GM23338 (cell line): ENCODE data around the gene DUSP3. TPM values are rescaled to one million over a fixed set of nuclear protein-coding genes. Genes with fewer than 3 reads are reported as not detected.

Experiments used
- ATAC-seq: fragments of 200-7000 bp; cut with Tn5 transposase; 3 replicates; pipeline ENCODE4 v1.9.1; 2020
- DNase-seq: peaks from one replicate; pipeline ENCODE4 v3.0.0-alpha.2; 2015; ENCODE audit warnings: low spot score
- H2AFZ ChIP-seq: fragments of 200-600 bp; sonication (generic); 2 replicates; pipeline ENCODE4 v1.8.0; 2016; ENCODE audit warnings: antibody characterized with exemption, mild to moderate bottlenecking, moderate library complexity
- H3F3A ChIP-seq: fragments of 200-600 bp; sonication (generic); replicated peaks from 2 replicates; pipeline ENCODE4 v1.8.0; 2017; ENCODE audit warnings: antibody characterized with exemption, mixed run types, low read depth
- H3K27ac ChIP-seq: fragments of 200-600 bp; sonication (generic); 2 replicates; pipeline ENCODE4 v1.6.1; 2016; ENCODE audit warnings: low read depth
- H3K27me3 ChIP-seq: fragments of 200-600 bp; sonication (generic); 2 replicates; pipeline ENCODE4 v1.8.0; 2016; ENCODE audit warnings: mild to moderate bottlenecking, mixed run types, moderate library complexity; ENCODE audit not compliant: insufficient read depth
- H3K36me3 ChIP-seq: fragments of 200-600 bp; sonication (generic); 2 replicates; pipeline ENCODE4 v1.8.0; 2016; ENCODE audit warnings: mild to moderate bottlenecking; ENCODE audit not compliant: insufficient read depth
- H3K4me1 ChIP-seq: fragments of 200-600 bp; sonication (generic); 2 replicates; pipeline ENCODE4 v1.8.0; 2016; ENCODE audit warnings: mild to moderate bottlenecking, moderate library complexity; ENCODE audit not compliant: insufficient read depth
- H3K4me2 ChIP-seq: fragments of 200-600 bp; sonication (generic); 2 replicates; pipeline ENCODE4 v1.7.1; 2017; ENCODE audit warnings: mixed run types
- H3K4me3 ChIP-seq: fragments of 200-600 bp; sonication (generic); 2 replicates; pipeline ENCODE4 v1.6.1; 2016; ENCODE audit warnings: mixed run types
- H3K79me2 ChIP-seq: fragments of 200-600 bp; sonication (generic); replicated peaks from 2 replicates; pipeline ENCODE4 v1.8.0; 2017; ENCODE audit warnings: mild to moderate bottlenecking; ENCODE audit not compliant: insufficient read depth
- H3K9me2 ChIP-seq: fragments of 200-600 bp; sonication (generic); 2 replicates; pipeline ENCODE4 v1.8.0; 2017; ENCODE audit not compliant: insufficient read depth
- H4K20me1 ChIP-seq: fragments of 200-600 bp; sonication (generic); replicated peaks from 2 replicates; pipeline ENCODE4 v1.8.0; 2017; ENCODE audit warnings: mild to moderate bottlenecking; ENCODE audit not compliant: insufficient read depth
- H3K27ac Mint-ChIP-seq: 2 replicates; pipeline ENCODE4 v1.8.0; 2020; ENCODE audit warnings: inconsistent platforms, mild to moderate bottlenecking, moderate library complexity, mixed read lengths
- H3K27me3 Mint-ChIP-seq: 3 replicates; pipeline ENCODE4 v1.8.0; 2022; ENCODE audit warnings: low read depth, mild to moderate bottlenecking, moderate library complexity, mixed read lengths, inconsistent platforms; ENCODE audit not compliant: insufficient read depth, poor library complexity
- H3K36me3 Mint-ChIP-seq: 3 replicates; pipeline ENCODE4 v1.8.0; 2021; ENCODE audit warnings: low read depth, mild to moderate bottlenecking, inconsistent platforms, moderate library complexity, mixed read lengths
- H3K4me1 Mint-ChIP-seq: 3 replicates; pipeline ENCODE4 v1.8.0; 2020; ENCODE audit warnings: mild to moderate bottlenecking, inconsistent platforms, mixed read lengths
- H3K4me3 Mint-ChIP-seq: 3 replicates; pipeline ENCODE4 v1.8.0; 2021; ENCODE audit warnings: moderate library complexity, mild to moderate bottlenecking, inconsistent platforms, mixed read lengths
- H3K9me3 Mint-ChIP-seq: 3 replicates; pipeline ENCODE4 v1.8.0; 2020; ENCODE audit warnings: moderate library complexity, mild to moderate bottlenecking, inconsistent platforms, mixed read lengths
- CREB1 ChIP-seq: fragments of 250-450 bp; sonication (Bioruptor Pico); IDR thresholded peaks from 2 replicates; pipeline ENCODE4 v1.5.0; 2020; ENCODE audit warnings: low read depth, mild to moderate bottlenecking, moderate library complexity
- CTCF ChIP-seq, 2 experiments: fragments of 200-600 bp in 1 of 2; sonication (generic) in 1 of 2; conservative IDR thresholded peaks; 2 replicates each; pipeline versions ENCODE4 v1.5.1 to v1.6.1; 2016 to 2017; ENCODE audit warnings: antibody characterized with exemption in 2 of 2, low read depth in 2 of 2, mild to moderate bottlenecking in 2 of 2, moderate library complexity in 1 of 2
- ETS1 ChIP-seq: IDR thresholded peaks from 2 replicates; pipeline ENCODE4 v1.6.1; 2016; ENCODE audit warnings: antibody characterized with exemption
- EZH2 ChIP-seq: fragments of 200-600 bp; sonication (generic); IDR thresholded peaks from one replicate; pipeline ENCODE4 v1.8.0; 2017; ENCODE audit warnings: antibody characterized with exemption, mild to moderate bottlenecking, low read depth; ENCODE audit not compliant: unreplicated experiment
- EZH2phosphoT487 ChIP-seq: fragments of 200-600 bp; sonication (generic); IDR thresholded peaks from one replicate; pipeline ENCODE4 v1.8.1; 2018; ENCODE audit warnings: antibody characterized with exemption; ENCODE audit not compliant: unreplicated experiment
- JUNB ChIP-seq: IDR thresholded peaks from one replicate; pipeline ENCODE4 v1.6.1; 2016; ENCODE audit warnings: antibody characterized with exemption; ENCODE audit not compliant: unreplicated experiment
- NANOG ChIP-seq: IDR thresholded peaks from 2 replicates; pipeline ENCODE4 v1.6.1; 2016; ENCODE audit warnings: antibody characterized with exemption, borderline replicate concordance
- POLR2AphosphoS5 ChIP-seq: IDR thresholded peaks from 2 replicates; pipeline ENCODE4 v1.6.1; 2016; ENCODE audit warnings: antibody characterized with exemption, low read depth
- REST ChIP-seq: IDR thresholded peaks from one replicate; pipeline ENCODE4 v1.6.1; 2018; ENCODE audit warnings: antibody characterized with exemption; ENCODE audit not compliant: unreplicated experiment
- STAT1 ChIP-seq: IDR thresholded peaks from one replicate; pipeline ENCODE4 v1.6.1; 2016; ENCODE audit warnings: antibody characterized with exemption; ENCODE audit not compliant: unreplicated experiment
- ZNF114 ChIP-seq: fragments of 250-450 bp; sonication (Bioruptor Pico); IDR thresholded peaks from 2 replicates; pipeline ENCODE4 v1.5.0; 2020; ENCODE audit warnings: mild to moderate bottlenecking, moderate library complexity
- ZNF331 ChIP-seq: fragments of 250-450 bp; sonication (Bioruptor Pico); IDR thresholded peaks from 2 replicates; pipeline ENCODE4 v1.5.0; 2020; ENCODE audit warnings: low read depth, mild to moderate bottlenecking, moderate library complexity
- ZNF462 ChIP-seq: fragments of 250-450 bp; sonication (Bioruptor Pico); IDR thresholded peaks from 2 replicates; pipeline ENCODE4 v1.5.0; 2020; ENCODE audit warnings: mild to moderate bottlenecking, moderate library complexity
- polyA plus RNA-seq: library from polyadenylated mRNA; unstranded; fragments of >200 nt; fragmentation: Nextera tagmentation; extraction: Ambion mirVana; gene quantifications from 2 replicates; pipeline ENCODE4 v1.2.1, GENCODE V29; 2016
- total RNA-seq: library from RNA; depleted of rRNA; stranded (reverse); fragments of >200 nt; shearing (Covaris generic); gene quantifications from 2 replicates; pipeline ENCODE4 v1.2.3, GENCODE V29; 2014

Gene DUSP3
- total and polyA plus RNA-seq, 2 experiments from 2014 or later = 14.7 to 22.1 TPM

GRCh38 chr17:43826206-43826605 is 47.4 kb upstream of the DUSP3 start:
- no peak overlapping the region for H2AFZ ChIP-seq
- Mint-ChIP-seq H3K27ac (no peak overlapping the region), H3K27me3 (peaks cover 3% of the 10 kb centered on the region), H3K4me1 (peaks cover 7% of the 10 kb centered on the region), H3K9me3 (no peaks in the 10 kb centered on the region), H3K4me3 (no peak overlapping the region), H3K36me3 (peaks cover 7% of the 10 kb centered on the region; the same call in 2 of the 3 replicates)
- no peak overlapping the region for H3K4me2 ChIP-seq
- ATAC-seq (no peak), DNase-seq (no peak)
- no peak overlapping the region for H3K27ac ChIP-seq
- H3K9me2 ChIP-seq = no peaks in the 10 kb centered on the region
- H3K36me3 ChIP-seq = no peaks in the 10 kb centered on the region
- no peaks in the 10 kb centered on the region for H3K27me3 ChIP-seq
- no peak overlapping the region for H3K4me3 ChIP-seq
- H3K4me1 ChIP-seq = no peaks in the 10 kb centered on the region
- H3F3A ChIP-seq = no peaks in the 10 kb centered on the region
- TF ChIP-seq STAT1 = no peak
- TF ChIP-seq CTCF (conservative IDR thresholded peaks at IDR 0.05; ENCODE audit: low read depth in 2 of 2) = no peak
- TF ChIP-seq EZH2phosphoT487 = no peak
- no peak for TF ChIP-seq NANOG
- no peak for TF ChIP-seq POLR2AphosphoS5
- no peak for TF ChIP-seq JUNB
- no peak for TF ChIP-seq REST
- TF ChIP-seq ZNF462 (CRISPR knock-in tag) = no peak
- no peak for TF ChIP-seq ZNF114 (CRISPR knock-in tag)
- no peak for TF ChIP-seq ETS1
- no peak for TF ChIP-seq ZNF331 (CRISPR knock-in tag)
- no peak for TF ChIP-seq CREB1 (CRISPR knock-in tag)
- TF ChIP-seq EZH2 = no peak
- no peaks in the 10 kb centered on the region; the same call in 1 of the 2 replicates for H4K20me1 ChIP-seq
- H3K79me2 ChIP-seq = no peaks in the 10 kb centered on the region
